ENCODE results near the gene YES1. TPM values are rescaled to one million over a fixed set of nuclear protein-coding genes. Genes with fewer than 3 reads are reported as not detected.
"Not testable (repeated sequence)": the region's sequence is repeated elsewhere in the genome, so short reads cannot be mapped to it uniquely, and the experiment has no call there.

The YES1 gene
- total RNA-seq, 1 donor from 2014 or later, result 31.3 TPM

DNA sequence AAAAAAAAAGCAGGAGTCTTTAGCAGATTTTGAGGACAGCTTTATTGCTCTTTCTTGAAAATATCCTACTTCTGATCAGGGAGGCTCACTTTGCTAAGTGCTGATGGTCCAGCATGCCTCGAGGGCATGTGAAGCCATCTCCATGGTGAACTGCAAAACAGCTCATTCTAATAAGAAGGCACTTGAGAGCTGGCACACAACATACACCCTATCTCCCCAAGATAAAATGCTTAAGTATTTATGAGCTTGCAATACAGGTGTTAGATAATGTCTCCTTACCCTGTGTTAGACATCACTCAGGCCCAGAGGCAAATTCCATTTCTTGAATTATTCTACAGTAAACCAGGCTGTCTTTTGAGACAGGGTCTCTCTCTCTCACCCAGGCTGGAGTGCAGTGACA is 102.3 kb downstream of the YES1 start:
- DNase-seq (ENCODE audit: low spot score) (no peak), ATAC-seq (no peak)

GRCh38 chr18:708096-708495 is 103.9 kb downstream of the YES1 start:
- ATAC-seq, result no peak
- no peak for DNase-seq (ENCODE audit: low spot score)
- intact Hi-C loops (cut with DNase I), result no loop called here

More for the DNA sequence above, 102.3 kb downstream of the YES1 start:
- intact Hi-C loops (cut with DNase I), result no loop called here

DNA sequence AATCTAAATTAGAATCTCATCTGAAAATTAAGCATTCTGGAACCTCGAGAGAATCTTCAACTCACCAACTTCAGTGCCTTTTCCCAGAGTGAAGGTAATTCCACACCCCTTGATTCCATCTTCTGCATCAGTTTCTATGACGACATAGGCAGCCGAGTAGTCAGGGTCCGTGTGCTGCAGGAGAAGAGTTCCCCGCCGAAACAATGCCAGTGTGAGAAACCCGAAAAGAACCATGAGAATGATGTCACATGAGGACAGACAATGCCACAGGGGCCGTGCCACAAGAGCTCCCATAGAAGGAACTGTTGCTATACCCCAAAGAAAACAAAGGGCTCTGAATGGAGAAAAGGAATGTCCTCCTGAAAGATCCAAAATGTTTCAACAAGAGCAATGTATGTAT is 105.6 kb downstream of the YES1 start:
- no peak for ATAC-seq
- intact Hi-C loops (cut with DNase I), result no loop called here
- DNase-seq (ENCODE audit: low spot score), result no peak

- ATAC-seq (peak; percentile 72), DNase-seq (ENCODE audit: low spot score) (no peak)
- intact Hi-C loops (cut with DNase I), result no loop called here
Measured at GRCh38 chr18:703213-703967, 108.7 kb downstream of the YES1 start.

- ATAC-seq (no peak), DNase-seq (ENCODE audit: low spot score) (no peak)
- intact Hi-C loops (cut with DNase I), result no loop called here
Measured at GRCh38 chr18:697800-698199, 114.2 kb downstream of the YES1 start.

- intact Hi-C loops (cut with DNase I), result no loop called here
- no peak for ATAC-seq
- DNase-seq (ENCODE audit: low spot score), result no peak
Measured at GRCh38 chr18:697012-697411, 115.0 kb downstream of the YES1 start.

GRCh38 chr18:693466-694187 is 118.4 kb downstream of the YES1 start:
- intact Hi-C loops (cut with DNase I), result no loop called here

DNA sequence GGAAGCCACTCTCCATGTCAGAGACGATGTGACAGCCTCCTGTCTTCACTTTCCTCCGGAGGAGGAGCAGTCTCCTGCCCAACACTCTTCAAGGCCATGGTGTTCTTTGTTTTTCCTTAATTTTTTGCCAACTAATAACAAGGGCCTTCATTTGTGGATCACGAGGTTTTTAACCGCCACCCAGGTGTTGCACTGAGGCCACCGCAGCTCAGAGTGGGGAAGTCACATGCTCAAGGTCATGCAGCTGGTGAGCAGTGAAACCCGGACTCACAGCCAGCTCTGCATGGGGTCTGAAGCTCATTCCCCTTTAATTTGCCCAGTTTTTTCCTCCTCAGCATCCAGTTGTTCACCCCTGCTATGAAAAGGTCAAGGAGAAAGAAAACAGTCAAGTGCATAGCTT is 119.2 kb downstream of the YES1 start:
- intact Hi-C loops (cut with DNase I), result no loop called here
- ATAC-seq, result peak; percentile 17

More at GRCh38 chr18:693466-694187, 118.4 kb downstream of the YES1 start:
- ATAC-seq (no peak), DNase-seq (ENCODE audit: low spot score) (no peak)

DNA sequence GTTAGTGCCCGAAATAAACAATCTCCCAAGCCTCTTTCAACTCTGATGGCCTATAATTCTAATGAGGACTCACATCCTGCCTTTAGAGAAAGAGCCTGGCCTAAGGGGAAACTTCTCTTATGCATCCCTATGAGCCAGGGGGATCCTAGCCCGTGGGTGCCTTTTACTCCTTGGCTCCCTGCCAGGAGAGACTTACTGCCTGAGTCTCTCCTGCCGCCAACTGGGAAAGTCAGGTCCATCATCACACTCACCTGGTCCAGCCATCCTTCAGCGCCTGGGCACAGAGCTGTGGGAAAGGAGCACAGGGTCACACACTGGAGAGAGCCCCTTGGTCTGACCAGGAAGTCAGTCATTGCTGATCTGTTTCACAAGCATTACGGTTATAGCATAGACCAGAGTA is 123.7 kb downstream of the YES1 start:
- no peak for ATAC-seq
- DNase-seq (ENCODE audit: low spot score), result no peak

More for the DNA sequence above, 119.2 kb downstream of the YES1 start:
- DNase-seq (ENCODE audit: low spot score), result no peak

GRCh38 chr18:686339-687111 is 125.5 kb downstream of the YES1 start:
- ATAC-seq (peak; percentile 8), DNase-seq (ENCODE audit: low spot score) (no peak)
- intact Hi-C loops (cut with DNase I), result no loop called here

More for the DNA sequence above, 123.7 kb downstream of the YES1 start:
- intact Hi-C loops (cut with DNase I), result no loop called here

- ATAC-seq, result no peak
Measured at GRCh38 chr18:685438-685837, 126.6 kb downstream of the YES1 start.

DNA sequence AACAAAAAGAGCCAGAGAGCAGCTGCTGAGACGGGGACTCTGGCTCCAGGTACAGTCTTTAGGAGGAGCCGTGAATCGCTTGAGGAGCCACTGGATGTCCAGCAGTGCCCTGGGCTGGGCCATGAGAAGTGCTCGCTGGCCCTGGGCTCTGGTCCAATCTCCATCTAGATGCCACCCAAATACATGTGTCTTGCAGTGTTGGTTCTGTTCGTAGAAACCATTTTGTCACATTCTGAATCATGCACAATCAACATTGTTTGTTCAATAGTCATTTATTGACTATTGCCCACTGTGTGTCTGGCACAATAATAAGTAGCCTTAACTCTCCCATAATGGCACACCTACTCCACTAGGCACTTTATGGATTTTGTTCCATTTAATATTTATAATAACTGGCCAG is 128.5 kb downstream of the YES1 start:
- ATAC-seq (no peak), DNase-seq (ENCODE audit: low spot score) (no peak)
- intact Hi-C loops (cut with DNase I), result no loop called here

More at GRCh38 chr18:685438-685837, 126.6 kb downstream of the YES1 start:
- intact Hi-C loops (cut with DNase I), result no loop called here
- DNase-seq (ENCODE audit: low spot score), result no peak

DNA sequence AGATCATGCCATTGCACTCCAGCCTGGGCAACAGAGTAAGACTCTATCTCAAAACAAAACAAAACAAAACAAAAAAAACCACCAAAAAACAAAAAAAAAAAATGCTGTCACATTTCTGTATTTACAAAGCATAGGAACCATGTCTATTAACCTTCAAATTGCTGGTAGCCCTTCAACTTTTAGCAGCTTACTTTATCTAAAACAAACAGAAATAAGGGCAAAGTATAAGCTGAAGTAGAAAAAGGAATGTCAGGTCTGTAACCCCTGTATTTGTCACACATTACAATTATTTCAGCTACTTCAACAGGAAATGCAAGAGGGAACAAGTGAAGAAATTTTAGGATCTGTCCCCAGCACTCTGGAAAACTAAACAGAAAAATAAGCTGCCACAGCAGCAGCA is 129.2 kb downstream of the YES1 start:
- ATAC-seq, result no peak
- intact Hi-C loops (cut with DNase I), result no loop called here
- no peak for DNase-seq (ENCODE audit: low spot score)

GRCh38 chr18:682416-682815 is 129.6 kb downstream of the YES1 start:
- DNase-seq (ENCODE audit: low spot score); intact Hi-C loops (cut with DNase I); ATAC-seq: not testable (repeated sequence)

- DNase-seq (ENCODE audit: low spot score), result no peak
- no peak for ATAC-seq
- intact Hi-C loops (cut with DNase I), result no loop called here
Measured at GRCh38 chr18:681985-682384, 130.1 kb downstream of the YES1 start.

DNA sequence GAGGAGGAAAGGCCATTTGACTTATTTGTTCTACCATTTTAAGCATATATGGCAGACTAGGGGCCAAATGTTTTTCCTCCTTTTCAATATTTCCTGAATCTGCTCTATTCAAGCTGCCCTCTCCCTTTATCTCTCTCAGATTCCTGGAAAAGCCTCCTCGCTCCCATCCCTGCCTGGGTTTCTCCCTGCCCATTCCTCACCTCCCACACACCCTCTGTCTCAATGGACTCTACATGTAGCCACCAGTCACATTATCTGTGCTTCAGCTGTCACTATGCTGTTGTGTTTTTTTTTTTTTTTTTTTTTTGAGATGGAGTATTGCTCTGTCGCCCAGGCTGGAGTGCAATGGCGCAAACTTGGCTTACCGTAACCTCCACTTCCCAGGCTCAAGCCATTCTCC is 131.7 kb downstream of the YES1 start:
- DNase-seq (ENCODE audit: low spot score) (no peak), ATAC-seq (no peak)
- intact Hi-C loops (cut with DNase I), result no loop called here

GRCh38 chr18:679516-679915 is 132.5 kb downstream of the YES1 start:
- DNase-seq (ENCODE audit: low spot score) (no peak), ATAC-seq (no peak)
- intact Hi-C loops (cut with DNase I), result no loop called here

DNA sequence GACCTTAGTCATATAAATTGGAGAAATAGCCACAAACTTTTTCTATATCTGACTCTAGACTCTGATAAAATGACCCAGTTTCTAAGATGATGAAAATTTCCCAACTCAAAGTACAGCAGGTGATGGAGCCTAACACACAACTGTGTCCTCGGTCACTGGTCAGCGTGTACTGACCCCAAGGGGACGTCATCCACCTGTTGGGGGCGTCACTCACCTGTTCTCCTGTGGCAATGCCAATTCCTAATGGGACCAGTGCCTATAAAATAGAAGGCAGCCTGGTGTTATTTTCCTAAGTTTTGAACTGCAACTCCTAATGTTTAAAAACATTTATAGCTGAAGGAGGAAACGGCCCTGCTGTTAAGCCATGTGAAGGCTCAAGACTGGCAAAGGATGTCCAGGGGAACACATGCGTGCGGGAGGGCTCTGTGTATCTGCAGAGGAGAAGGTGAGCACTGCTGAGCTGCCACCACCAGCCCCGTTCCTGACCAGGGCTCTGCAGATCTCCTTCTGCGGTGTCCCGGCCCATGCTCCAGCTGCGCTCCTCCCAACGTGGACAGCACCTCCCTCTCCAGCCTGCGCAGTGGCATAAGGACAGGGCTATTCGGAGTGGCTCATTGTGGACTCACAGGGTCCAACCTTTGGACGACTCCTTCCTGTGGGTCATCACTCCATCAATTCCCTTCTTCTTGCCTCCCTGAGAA is 133.4 kb downstream of the YES1 start:
- ATAC-seq (no peak), DNase-seq (ENCODE audit: low spot score) (peak; percentile 30)
- intact Hi-C loops (cut with DNase I), result no loop called here

GRCh38 chr18:677951-678381 is 134.1 kb downstream of the YES1 start:
- peak; percentile 21 for DNase-seq (ENCODE audit: low spot score)
- intact Hi-C loops (cut with DNase I), result no loop called here
- no peak for ATAC-seq
